ENCODE data around the gene TPX2. TPM values are rescaled to one million over a fixed set of nuclear protein-coding genes. Genes with fewer than 3 reads are reported as not detected.

The TPX2 gene
- total RNA-seq, 2 experiments from 2014 or later: 0.85 to 0.89 TPM

DNA sequence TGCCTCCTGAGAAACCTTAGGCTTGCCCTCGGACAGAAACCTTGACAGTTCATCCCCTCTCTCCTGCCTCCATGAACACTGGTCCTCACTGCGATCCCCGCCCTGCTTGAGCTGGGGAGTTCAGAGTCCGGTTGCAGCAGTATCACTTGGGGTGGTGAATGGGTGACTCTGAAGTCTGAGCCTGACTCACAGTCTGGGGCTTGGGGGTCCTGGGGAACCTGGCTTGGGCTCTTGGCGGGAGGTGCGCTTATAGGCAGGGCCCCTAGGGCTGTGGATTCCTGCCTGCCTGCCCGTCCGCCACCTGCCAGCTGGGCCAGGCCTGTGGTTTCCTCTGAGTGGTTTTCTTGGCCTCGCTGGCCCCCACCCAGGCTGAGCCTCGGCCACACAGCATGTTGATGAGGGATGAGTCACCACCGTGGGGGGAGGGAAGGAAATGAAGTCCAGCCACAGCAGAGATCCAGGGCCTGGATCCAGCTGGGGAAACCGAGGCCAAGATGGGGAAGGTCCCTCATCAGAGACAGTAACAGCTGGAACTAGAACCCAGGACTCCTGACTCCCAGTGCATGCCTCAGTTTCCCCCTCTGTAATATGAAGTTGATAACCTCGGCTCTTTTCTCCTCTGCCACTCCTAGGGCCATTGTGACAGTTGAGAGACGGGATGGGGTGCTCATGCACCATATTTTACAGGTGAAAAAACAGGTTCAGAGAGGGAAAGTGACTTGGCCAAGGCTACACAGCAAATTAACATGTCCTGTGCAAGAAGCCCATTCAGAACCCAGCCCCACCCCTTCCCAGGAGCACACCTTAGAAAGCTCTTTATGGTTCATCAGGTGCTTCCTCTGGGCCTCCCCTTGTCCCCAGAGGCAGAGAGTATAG is 97.1 kb downstream of the TPX2 start:
- no peak overlapping the region for H3K27ac ChIP-seq (ENCODE audit: low read depth in 1 of 2, low read length in 2 of 2)
- Mint-ChIP-seq H3K4me1 (ENCODE audit: low read depth) (no peaks in the 10 kb centered on the region), H3K36me3 (ENCODE audit: low read depth) (no peaks in the 10 kb centered on the region), H3K27ac (no peak overlapping the region), H3K4me3 (no peak overlapping the region), H3K27me3 (no peaks in the 10 kb centered on the region), H3K9me3 (no peaks in the 10 kb centered on the region)
- ATAC-seq (ENCODE audit: poor library complexity): no peak
- TF ChIP-seq, protein P1, sequence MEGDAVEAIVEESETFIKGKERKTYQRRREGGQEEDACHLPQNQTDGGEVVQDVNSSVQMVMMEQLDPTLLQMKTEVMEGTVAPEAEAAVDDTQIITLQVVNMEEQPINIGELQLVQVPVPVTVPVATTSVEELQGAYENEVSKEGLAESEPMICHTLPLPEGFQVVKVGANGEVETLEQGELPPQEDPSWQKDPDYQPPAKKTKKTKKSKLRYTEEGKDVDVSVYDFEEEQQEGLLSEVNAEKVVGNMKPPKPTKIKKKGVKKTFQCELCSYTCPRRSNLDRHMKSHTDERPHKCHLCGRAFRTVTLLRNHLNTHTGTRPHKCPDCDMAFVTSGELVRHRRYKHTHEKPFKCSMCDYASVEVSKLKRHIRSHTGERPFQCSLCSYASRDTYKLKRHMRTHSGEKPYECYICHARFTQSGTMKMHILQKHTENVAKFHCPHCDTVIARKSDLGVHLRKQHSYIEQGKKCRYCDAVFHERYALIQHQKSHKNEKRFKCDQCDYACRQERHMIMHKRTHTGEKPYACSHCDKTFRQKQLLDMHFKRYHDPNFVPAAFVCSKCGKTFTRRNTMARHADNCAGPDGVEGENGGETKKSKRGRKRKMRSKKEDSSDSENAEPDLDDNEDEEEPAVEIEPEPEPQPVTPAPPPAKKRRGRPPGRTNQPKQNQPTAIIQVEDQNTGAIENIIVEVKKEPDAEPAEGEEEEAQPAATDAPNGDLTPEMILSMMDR (IDR thresholded peaks at IDR 0.05): no peak
- no peaks in the 10 kb centered on the region for H3K36me3 ChIP-seq (ENCODE audit: insufficient read depth, low read length)
- peaks cover 12% of the 10 kb centered on the region for H3K4me1 ChIP-seq (ENCODE audit: insufficient read depth, low read length)
- DNase-seq: peak in 6 of 14 experiments; percentile 7 to 64 (median 26)
- CTCF ChIA-PET: no interaction called here
- H3K9me3 ChIP-seq (ENCODE audit: control insufficient read depth in 1 of 2, insufficient read depth in 1 of 2, low read length in 2 of 2): no peaks in the 10 kb centered on the region
- intact Hi-C loops (cut with DNase I, micrococcal nuclease): no loop called here
- H3K4me3 ChIP-seq (ENCODE audit: low read length): no peak overlapping the region
- POLR2A ChIA-PET: no interaction called here
- no peaks in the 10 kb centered on the region for H3K27me3 ChIP-seq (ENCODE audit: control insufficient read depth in 1 of 2, insufficient read depth in 2 of 2, low read length in 2 of 2)

DNA sequence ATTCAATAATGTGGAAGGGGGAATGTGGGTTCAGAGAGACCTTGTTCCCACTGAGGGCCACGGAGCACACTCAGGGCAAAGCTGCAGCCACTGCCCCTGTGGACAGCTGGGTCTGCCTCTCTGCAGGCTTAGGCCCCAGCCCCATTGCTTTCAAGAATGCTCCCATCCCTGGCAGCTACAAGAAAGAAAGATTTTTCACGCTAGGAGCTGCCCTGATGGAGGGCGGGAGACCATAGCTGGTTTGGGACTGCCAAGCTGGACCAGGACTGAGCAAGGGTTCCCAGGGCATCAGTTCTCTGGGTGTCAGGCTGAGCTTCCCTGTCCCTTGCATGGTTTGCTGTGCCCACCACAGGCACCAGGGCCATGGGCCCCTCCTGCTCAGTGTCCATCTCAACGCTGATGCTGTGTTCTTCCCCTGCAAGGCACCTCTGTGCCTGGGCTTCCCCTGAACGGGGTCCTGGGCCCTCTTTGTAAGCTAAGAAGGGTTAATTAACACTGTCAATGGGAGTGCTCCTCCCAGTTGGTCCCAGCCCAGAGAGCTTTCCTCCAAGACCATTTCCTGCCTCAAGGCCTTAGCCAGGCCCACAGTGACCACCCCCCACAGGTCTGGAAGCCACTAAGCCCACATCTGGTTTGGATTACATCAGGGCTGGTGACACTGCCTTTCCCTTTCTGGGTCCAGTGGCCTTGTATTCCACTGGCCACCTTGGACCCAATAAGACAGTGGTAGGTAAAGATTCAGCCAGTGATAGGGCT is 97.9 kb downstream of the TPX2 start:
- intact Hi-C loops (cut with DNase I, micrococcal nuclease): no loop called here
- Mint-ChIP-seq H3K4me1 (ENCODE audit: low read depth) (no peaks in the 10 kb centered on the region), H3K27ac (no peak overlapping the region), H3K27me3 (no peaks in the 10 kb centered on the region), H3K4me3 (no peak overlapping the region), H3K36me3 (ENCODE audit: low read depth) (no peaks in the 10 kb centered on the region), H3K9me3 (no peaks in the 10 kb centered on the region)
- no peak for DNase-seq
- Histone ChIP-seq H3K4me3 (ENCODE audit: low read length) (no peak overlapping the region), H3K4me1 (ENCODE audit: insufficient read depth, low read length) (peaks cover 12% of the 10 kb centered on the region), H3K36me3 (ENCODE audit: insufficient read depth, low read length) (no peaks in the 10 kb centered on the region), H3K9me3 (ENCODE audit: control insufficient read depth in 1 of 2, insufficient read depth in 1 of 2, low read length in 2 of 2) (no peaks in the 10 kb centered on the region), H3K27ac (ENCODE audit: low read depth in 1 of 2, low read length in 2 of 2) (no peak overlapping the region), H3K27me3 (ENCODE audit: control insufficient read depth in 1 of 2, insufficient read depth in 2 of 2, low read length in 2 of 2) (no peaks in the 10 kb centered on the region)
- TF ChIP-seq, protein P1 (IDR thresholded peaks at IDR 0.05): no peak
- ChIA-PET CTCF (no interaction called here), POLR2A (no interaction called here)
- ATAC-seq (ENCODE audit: poor library complexity): no peak

DNA sequence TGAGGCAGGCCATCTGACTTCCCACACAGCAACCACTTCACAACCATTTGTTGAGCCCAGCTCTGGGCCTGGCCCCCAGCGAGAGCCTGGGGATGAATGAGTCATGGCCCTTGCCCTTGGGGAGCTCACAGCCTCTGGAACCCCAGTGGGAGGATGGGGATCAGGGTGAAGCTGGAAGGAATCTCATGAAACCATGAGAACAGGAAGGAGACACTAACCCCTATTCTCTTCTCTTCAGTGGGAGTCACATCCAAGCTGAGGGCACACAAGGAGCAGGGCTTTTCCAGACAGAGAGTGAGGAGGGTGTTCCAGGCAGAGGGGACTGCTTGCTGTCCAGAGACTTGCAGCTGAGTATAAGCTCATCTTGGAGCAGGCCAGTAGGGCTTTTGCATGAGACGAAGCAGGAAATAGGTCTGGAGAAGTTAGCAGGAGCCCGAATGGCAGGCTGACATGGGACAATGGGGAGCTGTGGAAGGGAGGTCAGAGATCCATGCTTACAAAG is 98.9 kb downstream of the TPX2 start:
- Mint-ChIP-seq H3K36me3 (ENCODE audit: low read depth) (no peaks in the 10 kb centered on the region), H3K27ac (no peak overlapping the region), H3K4me3 (no peak overlapping the region), H3K27me3 (no peaks in the 10 kb centered on the region), H3K4me1 (ENCODE audit: low read depth) (no peaks in the 10 kb centered on the region), H3K9me3 (no peaks in the 10 kb centered on the region)
- Histone ChIP-seq H3K27ac (ENCODE audit: low read depth in 1 of 2, low read length in 2 of 2) (no peak overlapping the region), H3K9me3 (ENCODE audit: control insufficient read depth in 1 of 2, insufficient read depth in 1 of 2, low read length in 2 of 2) (no peaks in the 10 kb centered on the region), H3K27me3 (ENCODE audit: control insufficient read depth in 1 of 2, insufficient read depth in 2 of 2, low read length in 2 of 2) (no peaks in the 10 kb centered on the region), H3K4me1 (ENCODE audit: insufficient read depth, low read length) (peaks cover 12% of the 10 kb centered on the region), H3K4me3 (ENCODE audit: low read length) (no peak overlapping the region), H3K36me3 (ENCODE audit: insufficient read depth, low read length) (no peaks in the 10 kb centered on the region)
- ATAC-seq (ENCODE audit: poor library complexity) (no peak), DNase-seq (no peak)
- intact Hi-C loops (cut with DNase I, micrococcal nuclease): no loop called here
- ChIA-PET CTCF (no interaction called here), POLR2A (no interaction called here)
- TF ChIP-seq, protein P1 (IDR thresholded peaks at IDR 0.05): no peak

Measured in CD4-positive, alpha-beta T cell (primary cell).